A204.1 (cell line): ENCODE measurements around the gene DUSP11.
"Not testable (repeated sequence)": the region's sequence is repeated elsewhere in the genome, so short reads cannot be mapped to it uniquely, and the experiment has no call there.

Source experiments
- FAIRE-seq: peaks from 2 replicates; lab custom pipeline; 2012; peaks lifted over from hg19 to GRCh38; lab: Jason Lieb, UNC

DUSP11 gene

GRCh38 chr2:73779467-73780236, at the start of gene DUSP11:
TSS of gene DUSP11 (minus strand) at chr2:73780103. CDS start at chr2:73779974, 129 bp downstream.
- peak; percentile 78 for FAIRE-seq

GRCh38 chr2:73828818-73829570, 49.1 kb upstream of the DUSP11 start, which contains the start of gene STAMBP:
TSS of gene STAMBP (plus strand) at chr2:73828961. CDS start at chr2:73830857, 1,896 bp downstream.
- peak; percentile 97 for FAIRE-seq

- FAIRE-seq: no peak
Observed at GRCh38 chr2:73828389-73828817, 48.5 kb upstream of the DUSP11 start.

- no peak for FAIRE-seq
Observed at GRCh38 chr2:73827660-73828388, 47.9 kb upstream of the DUSP11 start.

GRCh38 chr2:73827018-73827417, 47.1 kb upstream of the DUSP11 start:
- peak; percentile 72 for FAIRE-seq

GRCh38 chr2:73825408-73825807, 45.5 kb upstream of the DUSP11 start:
- FAIRE-seq: no peak

GRCh38 chr2:73823916-73824523, 44.1 kb upstream of the DUSP11 start:
- peak; percentile 96 for FAIRE-seq

- FAIRE-seq: no peak
Observed at GRCh38 chr2:73823416-73823815, 43.5 kb upstream of the DUSP11 start.

GRCh38 chr2:73822991-73823390, 43.1 kb upstream of the DUSP11 start:
- FAIRE-seq: no peak

- FAIRE-seq: no peak
Observed at GRCh38 chr2:73822276-73822675, 42.4 kb upstream of the DUSP11 start.

- no peak for FAIRE-seq
Observed at GRCh38 chr2:73821669-73822068, 41.8 kb upstream of the DUSP11 start.

GRCh38 chr2:73821227-73821626, 41.3 kb upstream of the DUSP11 start:
- no peak for FAIRE-seq

GRCh38 chr2:73818296-73818695, 38.4 kb upstream of the DUSP11 start:
- no peak for FAIRE-seq

- FAIRE-seq: no peak
Observed at GRCh38 chr2:73812635-73813034, 32.7 kb upstream of the DUSP11 start.

- FAIRE-seq: no peak
Observed at GRCh38 chr2:73811878-73812277, 32.0 kb upstream of the DUSP11 start.

GRCh38 chr2:73783883-73784282, 4.0 kb upstream of the DUSP11 start, which contains the start of gene C2orf78:
TSS of gene C2orf78 (plus strand) at chr2:73784183. CDS start at chr2:73784310, 127 bp downstream.
- not testable (repeated sequence) for FAIRE-seq

- FAIRE-seq: not testable (repeated sequence)
Observed at GRCh38 chr2:73783402-73783801, 3.5 kb upstream of the DUSP11 start.

- FAIRE-seq: no peak
Observed at GRCh38 chr2:73780237-73780582, 307 bp upstream of the DUSP11 start.

GRCh38 chr2:73778867-73779466, 936 bp downstream of the DUSP11 start:
- FAIRE-seq: not testable (repeated sequence)

GRCh38 chr2:73776869-73777519, 2.9 kb downstream of the DUSP11 start:
- FAIRE-seq: no peak

- no peak for FAIRE-seq
Observed at GRCh38 chr2:73776381-73776780, 3.5 kb downstream of the DUSP11 start.
